Tongue (tissue), 2 donors: ENCODE results near the gene ARHGAP4. TPM values are rescaled to one million over a fixed set of nuclear protein-coding genes. Genes with fewer than 3 reads are reported as not detected.

Source experiments
- DNase-seq: peaks from one replicate; pipeline ENCODE4 v3.0.0-alpha.2; 2015
- total RNA-seq: library from RNA; depleted of rRNA; stranded (reverse); fragments of >200 nt; gene quantifications from one replicate; pipeline ENCODE4 v1.2.3, GENCODE V29; 2014

Gene ARHGAP4
- total RNA-seq, 1 donor from 2014 or later = 19.6 TPM

DNA sequence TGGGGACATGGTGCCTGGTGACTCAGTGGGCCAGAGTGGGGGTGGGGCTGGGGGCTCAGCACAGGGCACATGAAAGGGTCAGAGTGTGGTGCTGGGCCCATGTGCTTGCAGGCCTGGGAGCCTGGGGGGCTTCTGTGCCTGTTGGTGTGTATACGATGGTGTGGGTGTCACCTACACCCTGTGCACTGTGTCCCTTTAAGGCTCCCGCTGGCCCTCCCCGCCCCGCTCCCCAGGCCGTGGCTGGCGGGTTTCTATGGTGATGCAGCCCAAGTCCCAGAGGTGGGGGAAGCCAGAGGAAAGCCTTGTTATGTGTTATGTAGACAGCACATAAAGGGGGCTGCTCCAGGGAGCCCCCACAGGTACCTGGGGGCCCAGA is 45.6 kb downstream of the ARHGAP4 start:
- no peak for DNase-seq

DNA sequence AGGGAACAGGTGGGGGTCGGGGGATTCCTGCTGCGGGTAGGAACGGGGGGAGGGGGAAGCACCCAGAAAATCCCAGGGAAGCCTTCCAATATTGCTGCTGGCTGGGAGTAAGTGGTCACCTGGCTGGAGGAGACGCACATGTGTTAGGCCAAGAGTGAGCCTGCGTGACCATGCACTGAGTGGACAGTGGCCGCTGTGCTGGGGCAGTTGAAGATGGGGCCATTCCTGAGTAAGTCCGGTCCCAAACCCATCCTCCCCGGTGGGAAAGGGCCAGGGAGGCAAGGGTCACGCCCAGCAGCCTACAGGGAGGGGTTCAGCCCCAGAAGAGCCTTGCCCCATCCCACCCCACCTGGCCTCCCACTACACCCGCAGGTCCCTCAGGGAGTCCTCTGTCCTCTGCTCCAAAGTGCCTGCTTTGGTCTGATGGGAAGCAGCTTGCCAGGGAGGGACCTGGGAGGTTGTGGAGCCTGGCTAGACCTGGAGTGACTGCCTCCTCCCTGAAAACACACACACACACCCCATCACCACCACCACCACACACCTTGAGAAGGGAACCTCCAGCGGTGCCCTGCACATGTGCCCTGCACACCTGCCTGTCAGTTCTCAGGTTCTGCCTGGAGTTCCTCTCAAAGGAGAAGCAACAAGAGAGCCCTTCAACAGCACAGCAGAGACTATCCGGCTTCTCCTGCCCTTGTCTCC is 46.2 kb downstream of the ARHGAP4 start:
- DNase-seq = no peak

GRCh38 chrX:153878969-153879653 is 47.0 kb downstream of the ARHGAP4 start:
- DNase-seq = peak; percentile 11

- no peak for DNase-seq
Measured at GRCh38 chrX:153878345-153878744, 47.7 kb downstream of the ARHGAP4 start.

- DNase-seq = no peak
Measured at GRCh38 chrX:153877571-153878261, 48.3 kb downstream of the ARHGAP4 start.

DNA sequence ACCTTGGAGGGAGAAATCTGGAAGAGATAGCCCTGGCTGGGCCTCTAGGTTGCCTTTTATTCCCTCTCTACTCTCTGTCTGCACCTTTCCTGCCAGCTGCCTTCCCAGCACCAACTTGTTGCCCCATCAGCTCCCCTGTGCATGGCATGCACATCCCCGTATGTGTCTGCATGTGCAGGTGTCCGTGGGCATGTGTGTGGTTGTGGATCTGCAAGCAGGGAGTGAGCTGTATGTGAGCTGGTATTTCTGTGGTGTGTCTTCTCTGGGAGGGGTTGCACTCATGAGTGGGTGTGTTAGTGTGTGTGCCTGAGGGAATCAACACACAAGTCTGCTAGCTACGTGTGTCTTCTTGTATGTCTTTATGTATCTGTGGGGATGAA is 50.0 kb downstream of the ARHGAP4 start:
- DNase-seq = no peak

DNA sequence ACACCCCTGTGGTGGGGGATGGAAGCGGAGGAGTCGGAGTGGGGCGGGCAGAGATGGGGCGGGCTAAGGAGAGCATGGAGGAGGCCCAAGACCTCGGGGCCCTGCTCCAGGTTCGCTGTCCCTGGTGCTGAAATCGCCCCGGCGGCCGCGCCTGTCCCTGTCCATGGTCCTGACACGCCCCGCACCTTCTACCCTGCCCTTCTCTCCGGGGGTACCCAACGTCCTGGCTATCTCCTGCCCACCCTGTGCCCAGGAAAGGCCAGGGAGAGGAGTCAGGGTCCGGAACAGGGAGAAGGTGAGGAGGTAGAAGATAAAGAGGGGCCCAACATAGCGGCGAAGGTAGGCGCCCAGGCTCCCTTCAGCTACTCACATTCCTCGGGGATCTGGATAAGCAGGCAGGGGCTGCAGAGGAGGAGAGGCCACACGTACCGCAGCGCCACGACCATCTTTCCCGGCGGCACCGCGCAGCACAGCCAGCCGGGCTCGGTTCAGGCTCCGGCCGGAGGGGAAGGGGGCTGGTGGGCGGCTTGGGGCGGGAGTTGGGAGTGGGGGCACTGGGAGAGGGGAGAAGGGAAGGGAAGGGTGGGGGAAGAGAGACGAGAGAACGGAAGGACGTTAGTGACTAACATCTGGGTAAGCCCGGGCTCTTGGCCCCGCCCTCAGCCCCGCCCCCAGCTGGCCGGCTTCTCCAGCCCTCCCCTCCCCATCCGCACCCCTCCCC is 50.5 kb downstream of the ARHGAP4 start:
- peak; percentile 77 for DNase-seq

- DNase-seq = no peak
Measured at GRCh38 chrX:153874366-153875125, 51.5 kb downstream of the ARHGAP4 start.

GRCh38 chrX:153874085-153874365 is 52.0 kb downstream of the ARHGAP4 start:
- DNase-seq = no peak

DNA sequence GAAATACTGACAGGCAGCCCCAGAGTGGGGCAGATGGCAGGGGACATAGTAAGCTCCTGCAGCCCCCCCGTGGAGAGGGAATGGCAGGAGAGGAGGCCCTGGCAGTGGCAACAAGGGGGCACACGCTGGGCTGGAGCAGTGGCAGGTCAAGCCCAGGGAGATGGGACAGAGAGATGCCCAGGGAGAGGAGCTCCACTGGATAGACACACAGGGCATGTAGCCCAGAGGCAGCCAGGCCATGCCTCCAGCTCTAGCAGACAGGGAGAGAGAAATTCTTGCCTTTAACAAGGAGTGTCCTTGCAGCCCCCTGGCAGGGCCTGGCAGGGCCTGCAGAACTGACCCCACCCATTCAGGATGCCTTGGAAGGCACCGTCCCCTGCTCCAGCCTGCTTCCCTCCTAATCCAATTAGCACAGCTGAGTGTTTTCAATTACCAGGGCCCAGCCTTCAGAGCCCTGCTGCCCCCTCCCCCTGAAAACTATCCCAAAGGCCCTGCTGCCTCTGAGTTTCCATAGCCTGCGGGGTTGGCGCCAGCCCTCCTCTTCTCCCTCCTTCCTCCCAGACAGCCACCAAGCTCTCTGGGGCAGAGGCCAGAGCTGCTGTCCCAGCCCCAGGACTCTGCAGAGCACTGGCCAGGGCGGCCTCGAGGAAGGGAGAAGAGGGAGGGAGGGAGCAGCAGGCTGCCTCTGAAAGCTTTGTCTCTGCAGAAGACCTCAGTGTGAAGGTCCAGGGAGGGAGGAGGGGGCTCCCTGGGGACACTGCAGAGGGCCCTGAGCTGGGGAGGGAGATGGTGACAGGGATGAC is 52.6 kb downstream of the ARHGAP4 start:
- peak; percentile 20 for DNase-seq

DNA sequence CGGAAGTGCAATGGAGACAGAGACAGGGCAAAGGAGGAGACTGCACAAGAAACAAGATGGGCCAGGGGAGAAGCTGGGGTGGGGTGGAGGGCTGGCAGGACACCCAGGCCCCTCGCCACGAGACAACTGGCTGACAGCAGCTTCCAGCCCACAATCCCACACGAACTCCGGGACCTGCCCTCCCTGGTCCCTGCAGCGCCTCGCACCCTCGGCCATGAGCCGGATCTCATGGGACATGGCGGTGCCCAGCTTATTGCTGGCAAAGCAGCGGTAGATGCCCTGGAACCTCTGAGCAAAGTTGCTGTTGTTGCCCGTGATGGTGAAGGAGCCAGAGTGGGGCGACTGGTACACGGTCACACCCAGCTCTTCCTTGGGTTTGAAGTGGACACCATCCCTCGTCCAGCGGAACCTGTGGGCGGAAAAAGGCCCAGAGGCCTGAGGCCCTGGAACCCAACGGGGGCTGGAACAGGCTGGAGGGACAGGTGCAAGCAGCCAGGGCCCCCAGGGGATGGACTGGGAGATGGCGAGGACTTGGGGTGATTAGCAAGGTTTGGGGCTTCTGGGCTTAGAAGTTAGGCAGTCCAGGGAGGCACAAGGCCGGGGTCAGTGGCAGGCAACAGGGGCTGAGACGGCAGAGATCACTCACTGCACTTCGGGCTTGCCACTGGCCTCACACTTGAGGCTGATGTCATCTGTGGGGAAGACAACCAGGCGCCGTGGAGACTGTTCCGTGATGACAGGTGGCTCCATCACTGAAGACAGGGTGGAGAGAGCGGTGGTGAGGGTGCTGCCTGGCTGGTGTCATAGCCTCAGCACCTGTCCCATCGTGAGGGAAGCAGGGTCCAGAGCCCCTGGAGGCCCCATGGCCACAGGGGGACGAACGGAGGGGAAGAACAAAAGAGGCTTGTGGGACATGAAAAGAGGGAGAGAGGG is 53.9 kb downstream of the ARHGAP4 start:
- DNase-seq = no peak

DNA sequence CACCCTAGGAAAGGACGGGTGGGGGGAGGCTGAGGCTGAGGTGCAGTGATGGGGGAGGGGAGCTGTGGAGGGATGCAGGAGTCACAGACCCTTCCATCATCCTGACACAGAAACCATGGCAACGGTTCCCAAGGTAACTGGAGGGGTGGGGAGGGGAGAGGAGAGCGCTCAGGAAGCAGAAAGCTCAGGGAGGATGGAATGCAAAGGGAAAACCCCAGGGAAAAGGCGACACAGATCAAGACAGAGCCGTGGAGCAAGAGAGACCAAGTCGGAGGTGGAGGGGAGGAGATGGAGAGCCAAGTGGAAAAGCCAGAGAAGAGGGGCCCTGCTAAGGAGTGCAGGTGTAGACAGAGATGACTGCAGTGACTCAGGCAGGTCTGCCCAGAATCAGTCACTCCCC is 54.6 kb downstream of the ARHGAP4 start:
- no peak for DNase-seq

DNA sequence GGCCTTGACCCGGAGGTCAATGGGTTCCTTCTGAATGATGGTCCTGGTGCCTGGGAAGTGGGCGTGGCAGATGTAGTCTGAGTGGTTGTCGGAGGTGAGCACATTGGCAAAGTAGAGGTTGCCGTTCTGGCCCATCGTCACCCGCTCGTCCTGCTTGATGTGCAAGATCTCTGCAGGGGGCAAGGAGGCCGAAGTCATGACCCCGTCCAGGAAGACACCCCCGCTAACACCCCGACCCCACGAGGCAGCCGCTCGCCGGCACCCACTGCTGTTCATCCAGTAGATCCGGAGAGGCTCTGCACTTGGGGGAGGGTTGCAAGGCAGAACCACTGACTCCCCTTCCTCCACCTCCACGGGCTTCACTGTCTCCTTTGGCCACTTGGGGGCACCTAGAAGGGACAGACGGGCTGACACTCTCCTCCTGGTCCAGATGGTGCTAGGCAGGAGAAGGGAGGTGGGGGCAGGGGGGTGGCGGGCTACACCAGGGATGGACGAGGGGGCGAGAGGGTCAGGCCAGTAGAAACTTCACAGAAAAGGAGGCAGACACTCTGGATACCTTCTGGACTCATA is 55.2 kb downstream of the ARHGAP4 start:
- no peak for DNase-seq

DNA sequence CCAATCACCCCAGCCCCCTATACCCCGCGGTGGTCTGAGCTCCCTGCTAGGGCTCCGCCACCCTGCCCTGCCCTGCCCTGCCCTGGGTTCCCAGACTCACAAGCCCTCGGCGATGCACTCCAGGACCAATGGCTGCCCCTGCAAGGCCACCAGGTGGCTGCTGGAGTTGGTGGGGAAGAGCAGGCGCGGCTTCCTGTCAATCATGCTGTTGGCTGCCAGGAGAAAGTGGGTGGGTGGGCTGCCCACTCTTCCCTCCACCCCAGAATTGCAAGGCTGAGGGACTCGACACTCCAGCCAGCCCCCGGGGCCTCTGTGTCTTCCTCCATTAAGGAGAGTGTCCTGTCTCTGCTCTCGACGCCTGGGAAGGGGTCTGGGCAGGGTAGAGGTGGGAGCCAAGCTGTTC is 55.8 kb downstream of the ARHGAP4 start:
- DNase-seq = no peak

- no peak for DNase-seq
Measured at GRCh38 chrX:153869473-153870287, 56.4 kb downstream of the ARHGAP4 start.

- no peak for DNase-seq
Measured at GRCh38 chrX:153868576-153869472, 57.2 kb downstream of the ARHGAP4 start.

DNA sequence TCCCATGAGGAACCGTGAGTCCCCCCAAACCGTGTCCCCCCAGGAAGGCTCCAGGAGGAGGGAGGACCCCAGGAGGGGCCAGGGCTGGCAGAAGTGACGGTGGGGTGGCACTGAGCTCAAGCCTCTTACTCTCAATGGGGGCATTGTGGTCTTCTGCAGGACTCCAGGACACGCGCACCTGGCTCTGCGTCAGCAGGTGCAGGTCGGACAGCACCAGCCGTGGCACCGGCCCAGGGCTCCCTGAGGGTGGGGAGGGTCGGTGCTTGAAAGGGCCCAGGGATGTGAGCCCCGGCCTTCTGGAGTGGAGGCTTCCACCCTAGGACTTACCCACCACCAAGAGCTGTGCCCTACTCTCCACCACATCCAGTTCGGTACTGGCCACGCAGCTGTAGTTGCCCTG is 58.4 kb downstream of the ARHGAP4 start:
- no peak for DNase-seq

GRCh38 chrX:153867139-153867538 is 58.9 kb downstream of the ARHGAP4 start:
- DNase-seq = no peak
